ENCODE measurements around the gene SEMA3A. TPM values are rescaled to one million over a fixed set of nuclear protein-coding genes. Genes with fewer than 3 reads are reported as not detected.

Gene SEMA3A
- total and polyA plus RNA-seq, 2 of the 13 experiments (the other 11 are each of a cell fraction or from before 2014, with no cell fraction given) = 0.29 to 1.2 TPM

GRCh38 chr7:84060000-84060399 is 134.6 kb downstream of the SEMA3A start:
- H3K27me3 ChIP-seq (ENCODE audit: control insufficient read depth in 1 of 2, insufficient read depth in 2 of 2, low read length in 2 of 2) = no peaks in the 10 kb centered on the region
- FAIRE-seq (no peak), DNase-seq (ENCODE audit: low spot score) (no peak), ATAC-seq (no peak)
- H3K9ac ChIP-seq (ENCODE audit: insufficient read depth, low read depth, low read length) = no peak overlapping the region
- peaks cover 35% of the 10 kb centered on the region for H3K4me1 ChIP-seq (ENCODE audit: insufficient read depth, low read length)
- ChIA-PET CTCF (ENCODE audit: low intra/inter-chr PET ratio, low total read pairs) (no interaction called here), POLR2A (no interaction called here)
- no peak overlapping the region for H3K27ac ChIP-seq (ENCODE audit: extremely low read length, insufficient read depth, low read length)
- no peaks in the 10 kb centered on the region for H3K79me2 ChIP-seq (ENCODE audit: insufficient read depth, low read length)
- H3K4me2 ChIP-seq (ENCODE audit: low read depth, low read length) = no peak overlapping the region
- no peaks in the 10 kb centered on the region for H3K36me3 ChIP-seq (replicated peaks in 1 of 2; ENCODE audit: control insufficient read depth in 1 of 2, insufficient read depth in 2 of 2, low read length in 2 of 2)
- 90% methylated on average over 1 of the region's 1 CpG for WGBS (ENCODE audit: low lambda C conversion rate)
- TF ChIP-seq THAP8 (CRISPR knock-in tag; IDR thresholded peaks at IDR 0.05; ENCODE audit: borderline replicate concordance) (no peak), ZBTB2 (CRISPR knock-in tag; IDR thresholded peaks at IDR 0.05; ENCODE audit: low read depth) (no peak), TCF12 (IDR thresholded peaks at IDR 0.05) (no peak), TCF12 (CRISPR knock-in tag; IDR thresholded peaks at IDR 0.05) (no peak), ZFP91 (CRISPR knock-in tag; IDR thresholded peaks at IDR 0.05; ENCODE audit: borderline replicate concordance) (no peak), NRL (CRISPR knock-in tag; IDR thresholded peaks at IDR 0.05; ENCODE audit: borderline replicate concordance) (no peak), HCFC1 (IDR thresholded peaks at IDR 0.05; ENCODE audit: low read depth, low read length) (no peak), DNMT3B (CRISPR knock-in tag; conservative IDR thresholded peaks at IDR 0.05) (no peak), NFE2L2 (IDR thresholded peaks at IDR 0.05; ENCODE audit: low read length) (no peak), STAT6 (CRISPR knock-in tag; IDR thresholded peaks at IDR 0.05; ENCODE audit: borderline replicate concordance) (no peak), TFE3 (CRISPR knock-in tag; IDR thresholded peaks at IDR 0.05) (no peak), BCL6 (CRISPR knock-in tag; IDR thresholded peaks at IDR 0.05) (no peak), BHLHE40 (IDR thresholded peaks at IDR 0.05; ENCODE audit: low read length) (no peak), HMGXB4 (CRISPR knock-in tag; IDR thresholded peaks at IDR 0.05; ENCODE audit: borderline replicate concordance in 1 of 2, low read depth in 1 of 2) (no peak)
- in situ Hi-C loops (cut with HindIII; ENCODE audit: extremely low pct_ligation_motif_present, low pct_unique_long_range_greater_than_20kb) (no loop called here), intact Hi-C loops (cut with micrococcal nuclease; ENCODE audit: unreplicated experiment) (no loop called here)
- no peaks in the 10 kb centered on the region for H3K9me3 ChIP-seq (ENCODE audit: low read length)
- no TSS peak for BruUV-seq (replicated peaks)
- no peaks in the 10 kb centered on the region for H4K20me1 ChIP-seq (ENCODE audit: insufficient read depth, low read length)
- no peak overlapping the region for H3K4me3 ChIP-seq (replicated peaks in 1 of 3; ENCODE audit: insufficient read depth in 1 of 3, low read depth in 2 of 3, low read length in 3 of 3)
- no peak overlapping the region for H2AFZ ChIP-seq (ENCODE audit: low read length)
